AG08395 (cell line): ENCODE results near the gene LDLRAD2.
"Not testable (repeated sequence)": the region's sequence is repeated elsewhere in the genome, so short reads cannot be mapped to it uniquely, and the experiment has no call there.

Source experiments
- DNase-seq: peaks from one replicate; pipeline ENCODE4 v3.0.0; 2012; ENCODE audit warnings: mixed read lengths, low spot score

LDLRAD2 gene

GRCh38 chr1:21783679-21784603, 28.1 kb upstream of the LDLRAD2 start:
- no peak for DNase-seq

GRCh38 chr1:21785764-21786163, 26.3 kb upstream of the LDLRAD2 start:
- DNase-seq: not testable (repeated sequence)

GRCh38 chr1:21786640-21787039, 25.4 kb upstream of the LDLRAD2 start:
- DNase-seq: no peak

- no peak for DNase-seq
These were observed 19.0 kb upstream of the LDLRAD2 start for GRCh38 chr1:21793104-21793503.

- no peak for DNase-seq
These were observed 17.4 kb upstream of the LDLRAD2 start for GRCh38 chr1:21794656-21795055.

- DNase-seq: no peak
These were observed 17.0 kb upstream of the LDLRAD2 start for GRCh38 chr1:21795075-21795474.

GRCh38 chr1:21799730-21800129, 12.3 kb upstream of the LDLRAD2 start:
- no peak for DNase-seq

- no peak for DNase-seq
These were observed 11.0 kb upstream of the LDLRAD2 start for GRCh38 chr1:21801100-21801499.

- DNase-seq: no peak
These were observed 7.5 kb upstream of the LDLRAD2 start for GRCh38 chr1:21804536-21804935.

GRCh38 chr1:21813542-21813941, 1.5 kb downstream of the LDLRAD2 start:
- no peak for DNase-seq

GRCh38 chr1:21814241-21814918, 2.3 kb downstream of the LDLRAD2 start:
- DNase-seq: no peak

GRCh38 chr1:21814981-21815582, 3.0 kb downstream of the LDLRAD2 start:
- no peak for DNase-seq

GRCh38 chr1:21815724-21816321, 3.8 kb downstream of the LDLRAD2 start:
- no peak for DNase-seq

GRCh38 chr1:21816602-21817302, 4.7 kb downstream of the LDLRAD2 start:
- DNase-seq: peak; percentile 52

GRCh38 chr1:21818656-21819055, 6.6 kb downstream of the LDLRAD2 start:
- DNase-seq: peak; percentile 91

GRCh38 chr1:21820597-21821232, 8.7 kb downstream of the LDLRAD2 start:
- DNase-seq: no peak

- DNase-seq: no peak
These were observed 9.4 kb downstream of the LDLRAD2 start for GRCh38 chr1:21821385-21822019.

- peak; percentile 51 for DNase-seq
These were observed 10.3 kb downstream of the LDLRAD2 start for GRCh38 chr1:21822349-21822748.

GRCh38 chr1:21823206-21823979, 11.3 kb downstream of the LDLRAD2 start:
- DNase-seq: no peak
